Liver (tissue), 9 donors: ENCODE measurements around the gene TGFB1I1. TPM values are rescaled to one million over a fixed set of nuclear protein-coding genes. Genes with fewer than 3 reads are reported as not detected.

ENCODE experiments used
- DNase-seq: peaks from one replicate; pipeline ENCODE4 v3.0.0-alpha.2; 2017; ENCODE audit warnings: low spot score
- H3K27ac ChIP-seq, 2 donors: one replicate each; pipeline ENCODE4 v1.7.0; 2013; ENCODE audit warnings: inconsistent platforms in 2 of 2, low read length in 2 of 2, control low read depth in 1 of 2, low read depth in 1 of 2, mild to moderate bottlenecking in 1 of 2
- H3K27me3 ChIP-seq, 4 donors: one replicate each; pipeline versions ENCODE4 v1.6.1 to v1.7.0; 2013; ENCODE audit warnings: low read length in 3 of 4, inconsistent platforms in 1 of 4, mild to moderate bottlenecking in 1 of 4, moderate library complexity in 1 of 4; ENCODE audit not compliant: control insufficient read depth in 4 of 4, insufficient read depth in 4 of 4
- H3K36me3 ChIP-seq, 4 donors: one replicate each; pipeline versions ENCODE4 v1.6.1 to v1.7.0; 2013; ENCODE audit warnings: low read length in 3 of 4, mild to moderate bottlenecking in 3 of 4, low read depth in 1 of 4, moderate library complexity in 1 of 4; ENCODE audit not compliant: control insufficient read depth in 4 of 4, insufficient read depth in 3 of 4
- H3K4me1 ChIP-seq, 4 donors: one replicate each; pipeline versions ENCODE4 v1.6.1 to v1.7.0; 2013; ENCODE audit warnings: low read length in 3 of 4, mild to moderate bottlenecking in 3 of 4, moderate library complexity in 1 of 4; ENCODE audit not compliant: control insufficient read depth in 4 of 4, insufficient read depth in 4 of 4
- H3K4me3 ChIP-seq, 3 donors: one replicate each; pipeline versions ENCODE4 v1.6.1 to v1.7.0; 2013; ENCODE audit warnings: low read length in 3 of 3, control low read depth in 1 of 3, low read depth in 1 of 3, mild to moderate bottlenecking in 1 of 3
- H3K9ac ChIP-seq, 2 donors: one replicate each; pipeline ENCODE4 v1.7.0; 2013; ENCODE audit warnings: low read length in 2 of 2, mild to moderate bottlenecking in 2 of 2, moderate library complexity in 2 of 2, control low read depth in 1 of 2, low read depth in 1 of 2
- H3K9me3 ChIP-seq, 4 donors: one replicate each; pipeline versions ENCODE4 v1.6.1 to v1.7.0; 2013; ENCODE audit warnings: low read length in 3 of 4; ENCODE audit not compliant: control insufficient read depth in 4 of 4
- ATF3 ChIP-seq: IDR thresholded peaks from 2 replicates; pipeline ENCODE4 v1.6.1; 2016; ENCODE audit warnings: antibody characterized with exemption
- EGR1 ChIP-seq, 2 donors: IDR thresholded peaks; 2 replicates each; pipeline ENCODE4 v1.6.1; 2016 to 2018; ENCODE audit warnings: antibody characterized with exemption in 2 of 2, low read depth in 2 of 2
- FOXA1 ChIP-seq: IDR thresholded peaks from 2 replicates; pipeline ENCODE4 v1.6.1; 2016; ENCODE audit warnings: antibody characterized with exemption
- GABPA ChIP-seq, 2 donors: IDR thresholded peaks in 1 of 2; conservative IDR thresholded peaks in 1 of 2; 2 replicates each; pipeline ENCODE4 v1.6.1; 2016; ENCODE audit warnings: antibody characterized with exemption in 2 of 2, mild to moderate bottlenecking in 1 of 2, moderate library complexity in 1 of 2
- HNF4A ChIP-seq, 2 donors: conservative IDR thresholded peaks; 2 replicates each; pipeline ENCODE4 v1.6.1; 2016; ENCODE audit warnings: antibody characterized with exemption in 2 of 2, mild to moderate bottlenecking in 2 of 2
- HNF4G ChIP-seq: IDR thresholded peaks from 2 replicates; pipeline ENCODE4 v1.6.1; 2016; ENCODE audit warnings: antibody characterized with exemption
- JUND ChIP-seq, 2 donors: IDR thresholded peaks; 2 replicates each; pipeline ENCODE4 v1.6.1; 2016; ENCODE audit warnings: antibody characterized with exemption in 2 of 2
- NR2F2 ChIP-seq: IDR thresholded peaks from 2 replicates; pipeline ENCODE4 v1.6.1; 2016; ENCODE audit warnings: antibody characterized with exemption
- RAD21 ChIP-seq, 2 donors: IDR thresholded peaks; 2 replicates each; pipeline ENCODE4 v1.6.1; 2016; ENCODE audit warnings: antibody characterized with exemption in 2 of 2, mild to moderate bottlenecking in 2 of 2
- RXRA ChIP-seq, 2 donors: IDR thresholded peaks; 2 replicates each; pipeline ENCODE4 v1.6.1; 2017 to 2018; ENCODE audit warnings: antibody characterized with exemption in 2 of 2, mild to moderate bottlenecking in 1 of 2
- SP1 ChIP-seq: IDR thresholded peaks from 2 replicates; pipeline ENCODE4 v1.6.1; 2018; ENCODE audit warnings: antibody characterized with exemption, mild to moderate bottlenecking
- YY1 ChIP-seq: IDR thresholded peaks from 2 replicates; pipeline ENCODE4 v1.6.1; 2016; ENCODE audit warnings: antibody characterized with exemption, mild to moderate bottlenecking
- WGBS: extraction: QIAGEN DNeasy Blood & Tissue Kit; methylation state at CpG from one replicate; pipeline ENCODE4 v1.1.7; 2013; 5-methylcytosine and 5-hydroxymethylcytosine counted together
- polyA plus RNA-seq, 2 donors: library from polyadenylated mRNA; stranded (reverse) in 1 of 2; unstranded in 1 of 2; fragments of 200-250 nt in 1 of 2; fragments of >200 nt in 1 of 2; fragmentation: Nextera tagmentation in 1 of 2; extraction: Ambion mirVana in 1 of 2; gene quantifications; one replicate each; pipeline versions ENCODE4 v1.2.1 to v1.2.3, GENCODE V29; 2013 to 2015
- total RNA-seq, 2 donors: library from RNA; depleted of rRNA; stranded (reverse); fragments of >200 nt; gene quantifications; one replicate each; pipeline ENCODE4 v1.2.3, GENCODE V29; 2014
- TF ChIP-seq, protein P1 (sequence below): IDR thresholded peaks from 2 replicates; pipeline ENCODE4 v1.6.1; 2016; ENCODE audit warnings: antibody characterized with exemption
- TF ChIP-seq, protein P2 (sequence below): IDR thresholded peaks from 2 replicates; pipeline ENCODE4 v1.6.1; 2016; ENCODE audit warnings: antibody characterized with exemption
- TF ChIP-seq, protein P3 (sequence below): IDR thresholded peaks from 2 replicates; pipeline ENCODE4 v1.6.1; 2016; ENCODE audit warnings: antibody characterized with exemption, mild to moderate bottlenecking
- donor health status: healthy.
- donor health status: healthy.
- donor health status: healthy.
- donor health status: healthy.
- donor health status: healthy.

The TGFB1I1 gene
- total and polyA plus RNA-seq, 4 donors, result 4.2 to 8.3 (median 5.8) TPM

- TF ChIP-seq, protein P1, sequence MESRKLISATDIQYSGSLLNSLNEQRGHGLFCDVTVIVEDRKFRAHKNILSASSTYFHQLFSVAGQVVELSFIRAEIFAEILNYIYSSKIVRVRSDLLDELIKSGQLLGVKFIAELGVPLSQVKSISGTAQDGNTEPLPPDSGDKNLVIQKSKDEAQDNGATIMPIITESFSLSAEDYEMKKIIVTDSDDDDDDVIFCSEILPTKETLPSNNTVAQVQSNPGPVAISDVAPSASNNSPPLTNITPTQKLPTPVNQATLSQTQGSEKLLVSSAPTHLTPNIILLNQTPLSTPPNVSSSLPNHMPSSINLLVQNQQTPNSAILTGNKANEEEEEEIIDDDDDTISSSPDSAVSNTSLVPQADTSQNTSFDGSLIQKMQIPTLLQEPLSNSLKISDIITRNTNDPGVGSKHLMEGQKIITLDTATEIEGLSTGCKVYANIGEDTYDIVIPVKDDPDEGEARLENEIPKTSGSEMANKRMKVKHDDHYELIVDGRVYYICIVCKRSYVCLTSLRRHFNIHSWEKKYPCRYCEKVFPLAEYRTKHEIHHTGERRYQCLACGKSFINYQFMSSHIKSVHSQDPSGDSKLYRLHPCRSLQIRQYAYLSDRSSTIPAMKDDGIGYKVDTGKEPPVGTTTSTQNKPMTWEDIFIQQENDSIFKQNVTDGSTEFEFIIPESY, result peak; percentile 92
- TF ChIP-seq RXRA (IDR thresholded peaks at IDR 0.05) (peak; percentile 25 to 33), YY1 (peak; percentile 94), NR2F2 (no peak), GABPA (IDR thresholded peaks at IDR 0.05 in 1 of 2, conservative IDR thresholded peaks at IDR 0.05 in 1 of 2) (peak; percentile 29 to 92), RAD21 (IDR thresholded peaks at IDR 0.05) (peak in 1 of 2 donors; percentile 53)
- TF ChIP-seq, protein P2, sequence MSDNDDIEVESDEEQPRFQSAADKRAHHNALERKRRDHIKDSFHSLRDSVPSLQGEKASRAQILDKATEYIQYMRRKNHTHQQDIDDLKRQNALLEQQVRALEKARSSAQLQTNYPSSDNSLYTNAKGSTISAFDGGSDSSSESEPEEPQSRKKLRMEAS, result no peak
These were observed 36.2 kb downstream of the TGFB1I1 start, which contains the start of gene RUSF1 (continued) for GRCh38 chr16:31507929-31508705.

GRCh38 chr16:31508706-31509195 is 36.8 kb downstream of the TGFB1I1 start:
- peaks cover 0 to 3% (median 0%) of the 10 kb centered on the region in 4 donors for H3K36me3 ChIP-seq
- WGBS, result 16% methylated on average over 6 of the region's 6 CpGs
- peak overlapping the region; percentile 95 to 100 for H3K9ac ChIP-seq
- H3K27me3 ChIP-seq, result no peaks in the 10 kb centered on the region
- DNase-seq, result no peak
- H3K4me3 ChIP-seq, result peak overlapping the region; percentile 89 to 97 (median 90)
- H3K27ac ChIP-seq, result peak overlapping the region; percentile 74 to 88
- no peaks in the 10 kb centered on the region for H3K9me3 ChIP-seq
- H3K4me1 ChIP-seq, result peaks cover 7 to 49% (median 31%) of the 10 kb centered on the region in 4 donors
- no peak for TF ChIP-seq HNF4G
- no peak for TF ChIP-seq RAD21 (IDR thresholded peaks at IDR 0.05)
- peak in 1 of 2 donors; percentile 3 for TF ChIP-seq RXRA (IDR thresholded peaks at IDR 0.05)

GRCh38 chr16:31513126-31513525 is 41.2 kb downstream of the TGFB1I1 start:
- H3K4me1 ChIP-seq, result peaks cover 0 to 13% (median 4%) of the 10 kb centered on the region in 4 donors
- WGBS, result 59% methylated on average over 6 of the region's 6 CpGs
- no peak for TF ChIP-seq EGR1 (IDR thresholded peaks at IDR 0.05; ENCODE audit: low read depth in 2 of 2)

DNA sequence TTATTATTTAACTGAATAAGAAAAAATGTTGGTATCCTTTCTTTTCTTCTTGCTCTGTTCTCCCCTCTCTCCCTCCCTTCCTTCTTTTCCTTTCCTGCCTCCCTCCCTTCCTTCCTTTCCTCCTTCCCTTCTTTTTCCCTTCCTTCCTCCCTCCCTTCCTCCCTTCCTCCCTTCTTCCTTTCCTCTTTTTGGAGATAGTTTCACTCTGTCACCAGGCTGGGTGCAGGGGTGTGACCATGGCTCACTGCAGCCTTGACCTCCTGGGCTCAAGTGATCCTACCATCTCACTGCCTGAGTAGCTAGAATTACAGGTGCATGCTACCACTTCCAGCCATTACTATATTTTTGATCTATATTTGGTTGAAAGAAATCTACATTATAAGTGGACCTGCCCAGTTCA is 41.9 kb downstream of the TGFB1I1 start:
- no peak overlapping the region for H3K9ac ChIP-seq
- no peak for DNase-seq
- H3K9me3 ChIP-seq, result no peaks in the 10 kb centered on the region
- H3K27ac ChIP-seq, result no peak overlapping the region
- no peaks in the 10 kb centered on the region for H3K27me3 ChIP-seq
- no peaks in the 10 kb centered on the region for H3K36me3 ChIP-seq
- H3K4me1 ChIP-seq, result peaks cover 0 to 9% (median 4%) of the 10 kb centered on the region in 4 donors
- no peak overlapping the region for H3K4me3 ChIP-seq
- TF ChIP-seq HNF4G, result no peak
- no peak for TF ChIP-seq GABPA (IDR thresholded peaks at IDR 0.05 in 1 of 2, conservative IDR thresholded peaks at IDR 0.05 in 1 of 2)
- TF ChIP-seq EGR1 (IDR thresholded peaks at IDR 0.05; ENCODE audit: low read depth in 2 of 2), result no peak
- TF ChIP-seq HNF4A (conservative IDR thresholded peaks at IDR 0.05), result no peak
- no peak for TF ChIP-seq SP1
- no peak for TF ChIP-seq JUND (IDR thresholded peaks at IDR 0.05)
- TF ChIP-seq, protein P3, sequence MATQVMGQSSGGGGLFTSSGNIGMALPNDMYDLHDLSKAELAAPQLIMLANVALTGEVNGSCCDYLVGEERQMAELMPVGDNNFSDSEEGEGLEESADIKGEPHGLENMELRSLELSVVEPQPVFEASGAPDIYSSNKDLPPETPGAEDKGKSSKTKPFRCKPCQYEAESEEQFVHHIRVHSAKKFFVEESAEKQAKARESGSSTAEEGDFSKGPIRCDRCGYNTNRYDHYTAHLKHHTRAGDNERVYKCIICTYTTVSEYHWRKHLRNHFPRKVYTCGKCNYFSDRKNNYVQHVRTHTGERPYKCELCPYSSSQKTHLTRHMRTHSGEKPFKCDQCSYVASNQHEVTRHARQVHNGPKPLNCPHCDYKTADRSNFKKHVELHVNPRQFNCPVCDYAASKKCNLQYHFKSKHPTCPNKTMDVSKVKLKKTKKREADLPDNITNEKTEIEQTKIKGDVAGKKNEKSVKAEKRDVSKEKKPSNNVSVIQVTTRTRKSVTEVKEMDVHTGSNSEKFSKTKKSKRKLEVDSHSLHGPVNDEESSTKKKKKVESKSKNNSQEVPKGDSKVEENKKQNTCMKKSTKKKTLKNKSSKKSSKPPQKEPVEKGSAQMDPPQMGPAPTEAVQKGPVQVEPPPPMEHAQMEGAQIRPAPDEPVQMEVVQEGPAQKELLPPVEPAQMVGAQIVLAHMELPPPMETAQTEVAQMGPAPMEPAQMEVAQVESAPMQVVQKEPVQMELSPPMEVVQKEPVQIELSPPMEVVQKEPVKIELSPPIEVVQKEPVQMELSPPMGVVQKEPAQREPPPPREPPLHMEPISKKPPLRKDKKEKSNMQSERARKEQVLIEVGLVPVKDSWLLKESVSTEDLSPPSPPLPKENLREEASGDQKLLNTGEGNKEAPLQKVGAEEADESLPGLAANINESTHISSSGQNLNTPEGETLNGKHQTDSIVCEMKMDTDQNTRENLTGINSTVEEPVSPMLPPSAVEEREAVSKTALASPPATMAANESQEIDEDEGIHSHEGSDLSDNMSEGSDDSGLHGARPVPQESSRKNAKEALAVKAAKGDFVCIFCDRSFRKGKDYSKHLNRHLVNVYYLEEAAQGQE, result no peak
- no peak for TF ChIP-seq FOXA1
- no peak for TF ChIP-seq ATF3
- TF ChIP-seq, protein P1, result no peak
- no peak for TF ChIP-seq RXRA (IDR thresholded peaks at IDR 0.05)
- TF ChIP-seq YY1, result no peak
- TF ChIP-seq, protein P2, result no peak
- no peak for TF ChIP-seq NR2F2

More at GRCh38 chr16:31513126-31513525, 41.2 kb downstream of the TGFB1I1 start:
- Histone ChIP-seq H3K9me3 (no peaks in the 10 kb centered on the region), H3K4me3 (no peak overlapping the region), H3K27me3 (no peaks in the 10 kb centered on the region), H3K36me3 (no peaks in the 10 kb centered on the region), H3K9ac (no peak overlapping the region), H3K27ac (no peak overlapping the region)
- no peak for DNase-seq
